Subcutaneous adipose tissue (tissue), 4 donors: ENCODE results near the gene LAMB1. TPM values are rescaled to one million over a fixed set of nuclear protein-coding genes. Genes with fewer than 3 reads are reported as not detected.

Experiments used
- CTCF ChIP-seq: fragments of 450-650 bp; IDR thresholded peaks from one replicate; pipeline ENCODE4 v1.5.1; 2016; ENCODE audit warnings: low read depth, mild to moderate bottlenecking, control low read depth, antibody characterized with exemption, moderate library complexity
- total RNA-seq, 4 donors: library from RNA; depleted of rRNA; stranded (reverse); fragments of >200 nt; gene quantifications; one replicate each; pipeline ENCODE4 v1.1.0, GENCODE V29; 2016

The LAMB1 gene
- total RNA-seq, 4 donors from 2014 or later = 218 to 376 (median 309) TPM

- TF ChIP-seq CTCF = no peak
These were observed 41.4 kb upstream of the LAMB1 start for GRCh38 chr7:108044345-108044744.

GRCh38 chr7:108038986-108039385 is 36.0 kb upstream of the LAMB1 start:
- no peak for TF ChIP-seq CTCF

- no peak for TF ChIP-seq CTCF
These were observed 34.8 kb upstream of the LAMB1 start for GRCh38 chr7:108037741-108038140.

GRCh38 chr7:108037140-108037539 is 34.2 kb upstream of the LAMB1 start:
- no peak for TF ChIP-seq CTCF

- no peak for TF ChIP-seq CTCF
These were observed 31.6 kb upstream of the LAMB1 start for GRCh38 chr7:108034586-108034985.

- TF ChIP-seq CTCF = no peak
These were observed 31.0 kb upstream of the LAMB1 start for GRCh38 chr7:108033776-108034497.

GRCh38 chr7:108030516-108030915 is 27.6 kb upstream of the LAMB1 start:
- TF ChIP-seq CTCF = no peak
